HepG2 (cell line): ENCODE measurements around the gene SYNDIG1. TPM values are rescaled to one million over a fixed set of nuclear protein-coding genes. Genes with fewer than 3 reads are reported as not detected.

Experiments used
- ATAC-seq: fragments of 200-7000 bp; cut with Tn5 transposase; 3 replicates; pipeline ENCODE4 v1.9.1; 2020; ENCODE audit warnings: mild to moderate bottlenecking, moderate library complexity
- BruUV-seq: library from RNA; stranded (reverse); fragments of 400-500 nt; replicated peaks from 2 replicates; lab custom pipeline; 2021; lab: Mats Ljungman, UMichigan
- CTCF ChIA-PET: fragments of 300-600 bp; formaldehyde crosslinking; extraction: SDS; loops from one replicate; lab custom pipeline; 2021; ENCODE audit warnings: low total read pairs, inconsistent platforms, low intra/inter-chr PET ratio; lab: Yijun Ruan, JAX
- POLR2A ChIA-PET: fragments of 350-600 bp; sonication (Branson Sonifier 250); formaldehyde crosslinking; loops from one replicate; lab custom pipeline; 2020; ENCODE audit warnings: antibody characterized with exemption, inconsistent platforms; lab: Yijun Ruan, JAX
- DNase-seq: peaks from one replicate; pipeline ENCODE4 v3.0.0-alpha.2; 2015; ENCODE audit warnings: low spot score
- FAIRE-seq: peaks from 3 replicates; lab custom pipeline; 2011; peaks lifted over from hg19 to GRCh38; lab: Jason Lieb, UNC
- H2AFZ ChIP-seq: one replicate; pipeline ENCODE4 v1.6.1; 2011; ENCODE audit warnings: low read length, inconsistent platforms
- H3K27ac ChIP-seq: fragments of 300-600 bp; 3 replicates; pipeline ENCODE4 v1.8.0; 2011; ENCODE audit warnings: mixed run types, mild to moderate bottlenecking, mixed read lengths, low read length, inconsistent platforms; ENCODE audit not compliant: insufficient read depth; ENCODE audit errors: extremely low read length
- H3K27me3 ChIP-seq, 2 experiments: fragments of 200-600 bp in 1 of 2; 2 replicates in 1 of 2; 3 replicates in 1 of 2; pipeline versions ENCODE4 v1.6.0 to v1.8.0; 2011; ENCODE audit warnings: low read length in 2 of 2, mild to moderate bottlenecking in 2 of 2, moderate library complexity in 2 of 2, inconsistent platforms in 1 of 2; ENCODE audit not compliant: insufficient read depth in 2 of 2, control insufficient read depth in 1 of 2
- H3K36me3 ChIP-seq, 2 experiments: fragments of 200-600 bp in 1 of 2; replicated peaks in 1 of 2; 2 replicates in 1 of 2; 3 replicates in 1 of 2; pipeline versions ENCODE4 v1.5.1 to v1.8.0; 2011; ENCODE audit warnings: low read length in 2 of 2, inconsistent platforms in 1 of 2; ENCODE audit not compliant: insufficient read depth in 2 of 2, control insufficient read depth in 1 of 2
- H3K4me1 ChIP-seq: 2 replicates; pipeline ENCODE4 v1.5.1; 2012; ENCODE audit warnings: low read length, inconsistent platforms; ENCODE audit not compliant: insufficient read depth
- H3K4me2 ChIP-seq: 2 replicates; pipeline ENCODE4 v1.6.0; 2011; ENCODE audit warnings: low read depth, low read length, inconsistent platforms
- H3K4me3 ChIP-seq, 3 experiments: fragments of 200-600 bp in 1 of 3; sonication (generic), shearing (Covaris generic) in 1 of 3; replicated peaks in 1 of 3; 2 replicates each; pipeline ENCODE4 v1.5.1; 2011 to 2016; ENCODE audit warnings: low read length in 3 of 3, inconsistent platforms in 2 of 3, low read depth in 2 of 3, mild to moderate bottlenecking in 2 of 3, control low read depth in 1 of 3, mixed read lengths in 1 of 3; ENCODE audit not compliant: insufficient read depth in 1 of 3
- H3K79me2 ChIP-seq: one replicate; pipeline ENCODE4 v1.6.1; 2011; ENCODE audit warnings: low read length, inconsistent platforms; ENCODE audit not compliant: insufficient read depth
- H3K9ac ChIP-seq: 2 replicates; pipeline ENCODE4 v1.6.0; 2011; ENCODE audit warnings: mild to moderate bottlenecking, low read depth, low read length, inconsistent platforms; ENCODE audit not compliant: insufficient read depth
- H3K9me3 ChIP-seq: 2 replicates; pipeline ENCODE4 v1.5.1; 2012; ENCODE audit warnings: mild to moderate bottlenecking, low read length
- H4K20me1 ChIP-seq: 2 replicates; pipeline ENCODE4 v1.6.0; 2011; ENCODE audit warnings: inconsistent platforms, mild to moderate bottlenecking, low read length, moderate library complexity; ENCODE audit not compliant: insufficient read depth
- DR1 ChIP-seq: sonication (generic); formaldehyde crosslinking; IDR thresholded peaks from 2 replicates; pipeline ENCODE4 v1.8.0; 2021; ENCODE audit warnings: mild to moderate bottlenecking, missing genetic modification reagents, inconsistent platforms
- GATAD2A ChIP-seq: IDR thresholded peaks from 2 replicates; pipeline ENCODE4 v1.6.1; 2016
- GZF1 ChIP-seq: sonication (generic); formaldehyde crosslinking; IDR thresholded peaks from 2 replicates; pipeline ENCODE4 v1.5.1; 2020; ENCODE audit warnings: mild to moderate bottlenecking, missing genetic modification reagents
- HNF1B ChIP-seq: sonication (generic); formaldehyde crosslinking; IDR thresholded peaks from 2 replicates; pipeline ENCODE4 v1.5.1; 2020; ENCODE audit warnings: mild to moderate bottlenecking, moderate library complexity, missing genetic modification reagents
- KDM3A ChIP-seq: IDR thresholded peaks from 2 replicates; pipeline ENCODE4 v1.6.1; 2018; ENCODE audit warnings: low read depth, missing compliant biosample characterization
- KLF11 ChIP-seq: IDR thresholded peaks from 2 replicates; pipeline ENCODE4 v1.6.1; 2016; ENCODE audit warnings: missing compliant biosample characterization
- KLF13 ChIP-seq: sonication (generic); formaldehyde crosslinking; IDR thresholded peaks from 2 replicates; pipeline ENCODE4 v1.4.0; 2020; ENCODE audit warnings: mild to moderate bottlenecking, missing genetic modification reagents
- KLF9 ChIP-seq: IDR thresholded peaks from 2 replicates; pipeline ENCODE4 v1.6.1; 2016; ENCODE audit warnings: low read depth
- NFKB2 ChIP-seq: sonication (generic); formaldehyde crosslinking; IDR thresholded peaks from 2 replicates; pipeline ENCODE4 v1.4.0; 2020; ENCODE audit warnings: missing genetic modification reagents, borderline replicate concordance
- NKX3-1 ChIP-seq: sonication (generic); formaldehyde crosslinking; IDR thresholded peaks from 2 replicates; pipeline ENCODE4 v1.5.0; 2020; ENCODE audit warnings: missing genetic modification reagents
- PBX3 ChIP-seq: sonication (generic); formaldehyde crosslinking; IDR thresholded peaks from 2 replicates; pipeline ENCODE4 v1.8.1; 2023; ENCODE audit warnings: missing genetic modification reagents, inconsistent platforms, borderline replicate concordance
- PHF8 ChIP-seq: sonication (generic); formaldehyde crosslinking; IDR thresholded peaks from 2 replicates; pipeline ENCODE4 v1.5.0; 2020; ENCODE audit warnings: missing genetic modification reagents
- RNF2 ChIP-seq: fragments of 450-650 bp; conservative IDR thresholded peaks from 2 replicates; pipeline ENCODE4 v1.6.1; 2016; ENCODE audit warnings: low read depth
- SPEN ChIP-seq: sonication (generic); formaldehyde crosslinking; IDR thresholded peaks from 2 replicates; pipeline ENCODE4 v1.5.1; 2020; ENCODE audit warnings: low read depth, mild to moderate bottlenecking, missing genetic modification reagents
- STAT5B ChIP-seq: sonication (generic); formaldehyde crosslinking; IDR thresholded peaks from 2 replicates; pipeline ENCODE4 v1.4.0; 2020; ENCODE audit warnings: missing genetic modification reagents
- ZNF101 ChIP-seq: sonication (generic); formaldehyde crosslinking; IDR thresholded peaks from 2 replicates; pipeline ENCODE4 v1.4.0; 2020; ENCODE audit warnings: mild to moderate bottlenecking, low read depth, missing genetic modification reagents, borderline replicate concordance
- ZNF207 ChIP-seq: fragments of 450-650 bp; IDR thresholded peaks from 2 replicates; pipeline ENCODE4 v1.6.1; 2016; ENCODE audit warnings: antibody characterized with exemption, borderline replicate concordance
- ZNF556 ChIP-seq: sonication (generic); formaldehyde crosslinking; IDR thresholded peaks from 2 replicates; pipeline ENCODE4 v1.4.0; 2020; ENCODE audit warnings: mild to moderate bottlenecking, missing genetic modification reagents, borderline replicate concordance
- ZNF572 ChIP-seq: sonication (generic); formaldehyde crosslinking; IDR thresholded peaks from 2 replicates; pipeline ENCODE4 v1.5.1; 2020; ENCODE audit warnings: mild to moderate bottlenecking, missing genetic modification reagents
- ZNF619 ChIP-seq: sonication (generic); formaldehyde crosslinking; IDR thresholded peaks from 2 replicates; pipeline ENCODE4 v1.4.0; 2020; ENCODE audit warnings: mild to moderate bottlenecking, missing genetic modification reagents
- WGBS: methylation state at CpG from one replicate; pipeline ENCODE4 v1.1.6; 2017; ENCODE audit warnings: low lambda C conversion rate; 5-methylcytosine and 5-hydroxymethylcytosine counted together
- in situ Hi-C: cut with HindIII; loops from 2 replicates; pipeline ENCODE4 v1.10.0; 2017; ENCODE audit warnings: low pct_unique_long_range_greater_than_20kb; ENCODE audit not compliant: extremely low pct_ligation_motif_present
- intact Hi-C: fragments of 100-400 bp; cut with micrococcal nuclease; formaldehyde crosslinking; loops from one replicate; pipeline ENCODE4 v1.10.0; 2022; ENCODE audit not compliant: unreplicated experiment
- polyA plus RNA-seq, 8 experiments: library from polyadenylated mRNA; depleted of rRNA in 3 of 8; stranded (reverse) in 7 of 8; unstranded in 1 of 8; fragments of >200 nt; fragmentation: Illumina TruSeq in 4 of 8; extraction: Trizol in 4 of 8; gene quantifications; 2 replicates each; pipeline versions ENCODE4 v1.2.1 to v1.2.3, GENCODE V29; 2011 to 2016; ENCODE audit warnings: low read depth in 4 of 8, missing spikeins in 1 of 8, mixed read lengths in 1 of 8; ENCODE audit not compliant: insufficient read depth in 1 of 8
- total RNA-seq, 5 experiments: library from RNA; depleted of rRNA; stranded (reverse); fragments of >200 nt; fragmentation: Illumina TruSeq; extraction: Trizol; gene quantifications; 2 replicates each; pipeline ENCODE4 v1.2.3, GENCODE V29; 2016; ENCODE audit warnings: low read depth in 1 of 5

The SYNDIG1 gene
- total and polyA plus RNA-seq, 2 of the 13 experiments (the other 11 are each of a cell fraction or from before 2014, with no cell fraction given) = not detected

- Histone ChIP-seq H3K4me1 (no peaks in the 10 kb centered on the region), H3K27ac (no peak overlapping the region), H3K27me3 (no peaks in the 10 kb centered on the region; a peak in 1 of 5 replicates), H3K9me3 (no peaks in the 10 kb centered on the region), H3K9ac (no peak overlapping the region), H3K4me2 (no peak overlapping the region), H3K79me2 (no peaks in the 10 kb centered on the region), H4K20me1 (no peaks in the 10 kb centered on the region), H3K4me3 (no peak overlapping the region), H2AFZ (no peak overlapping the region), H3K36me3 (no peaks in the 10 kb centered on the region)
- no peak for FAIRE-seq
- DNase-seq = no peak
- 0% methylated on average over 2 of the region's 2 CpGs for WGBS
- no TSS peak for BruUV-seq
- ChIA-PET CTCF (no interaction called here), POLR2A (no interaction called here)
- no peak for TF ChIP-seq KLF11 (CRISPR knock-in tag)
- no peak for TF ChIP-seq GATAD2A (CRISPR knock-in tag)
- no peak for TF ChIP-seq DR1
- TF ChIP-seq ZNF572 = no peak
- no peak for TF ChIP-seq PBX3 (CRISPR knock-in tag)
- TF ChIP-seq STAT5B (CRISPR knock-in tag) = no peak
- no peak for TF ChIP-seq KDM3A (CRISPR knock-in tag)
- TF ChIP-seq KLF13 (CRISPR knock-in tag) = no peak
- TF ChIP-seq SPEN (CRISPR knock-in tag) = no peak
- TF ChIP-seq ZNF619 (CRISPR knock-in tag) = no peak
- no peak for TF ChIP-seq GZF1
- TF ChIP-seq KLF9 = no peak
- TF ChIP-seq ZNF101 (CRISPR knock-in tag) = no peak
- no peak for TF ChIP-seq ZNF207
- TF ChIP-seq RNF2 = no peak
- no peak for TF ChIP-seq ZNF556 (CRISPR knock-in tag)
- TF ChIP-seq NFKB2 = no peak
- no peak for TF ChIP-seq PHF8 (CRISPR knock-in tag)
- TF ChIP-seq HNF1B (CRISPR knock-in tag) = no peak
- no peak for TF ChIP-seq NKX3-1 (CRISPR knock-in tag)
- in situ Hi-C loops = no loop called here
- intact Hi-C loops = no loop called here
- ATAC-seq = no peak
These were observed 128.9 kb downstream of the SYNDIG1 start for GRCh38 chr20:24598346-24598745.
